GM10266 (cell line): ENCODE measurements around the gene CALU.
A peak's percentile ranks its signal among the peaks of the same experiment; 100 is the strongest.

Experiments used
- DNase-seq: peaks from one replicate; pipeline ENCODE4 v3.0.0; 2012; ENCODE audit errors: extremely low spot score
- TF ChIP-seq, protein P1 (sequence below): IDR thresholded peaks from 2 replicates; pipeline ENCODE4 v1.5.1; 2012; ENCODE audit warnings: mild to moderate bottlenecking, low read depth; ENCODE audit not compliant: control insufficient read depth, insufficient read depth; ENCODE audit errors: missing control alignments

The CALU gene

GRCh38 chr7:128792471-128793180 is 53.5 kb downstream of the CALU start:
- no peak for DNase-seq
- TF ChIP-seq, protein P1, sequence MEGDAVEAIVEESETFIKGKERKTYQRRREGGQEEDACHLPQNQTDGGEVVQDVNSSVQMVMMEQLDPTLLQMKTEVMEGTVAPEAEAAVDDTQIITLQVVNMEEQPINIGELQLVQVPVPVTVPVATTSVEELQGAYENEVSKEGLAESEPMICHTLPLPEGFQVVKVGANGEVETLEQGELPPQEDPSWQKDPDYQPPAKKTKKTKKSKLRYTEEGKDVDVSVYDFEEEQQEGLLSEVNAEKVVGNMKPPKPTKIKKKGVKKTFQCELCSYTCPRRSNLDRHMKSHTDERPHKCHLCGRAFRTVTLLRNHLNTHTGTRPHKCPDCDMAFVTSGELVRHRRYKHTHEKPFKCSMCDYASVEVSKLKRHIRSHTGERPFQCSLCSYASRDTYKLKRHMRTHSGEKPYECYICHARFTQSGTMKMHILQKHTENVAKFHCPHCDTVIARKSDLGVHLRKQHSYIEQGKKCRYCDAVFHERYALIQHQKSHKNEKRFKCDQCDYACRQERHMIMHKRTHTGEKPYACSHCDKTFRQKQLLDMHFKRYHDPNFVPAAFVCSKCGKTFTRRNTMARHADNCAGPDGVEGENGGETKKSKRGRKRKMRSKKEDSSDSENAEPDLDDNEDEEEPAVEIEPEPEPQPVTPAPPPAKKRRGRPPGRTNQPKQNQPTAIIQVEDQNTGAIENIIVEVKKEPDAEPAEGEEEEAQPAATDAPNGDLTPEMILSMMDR: no peak

- DNase-seq: no peak
- TF ChIP-seq, protein P1: no peak
Observed at GRCh38 chr7:128793181-128793547, 54.0 kb downstream of the CALU start.

DNA sequence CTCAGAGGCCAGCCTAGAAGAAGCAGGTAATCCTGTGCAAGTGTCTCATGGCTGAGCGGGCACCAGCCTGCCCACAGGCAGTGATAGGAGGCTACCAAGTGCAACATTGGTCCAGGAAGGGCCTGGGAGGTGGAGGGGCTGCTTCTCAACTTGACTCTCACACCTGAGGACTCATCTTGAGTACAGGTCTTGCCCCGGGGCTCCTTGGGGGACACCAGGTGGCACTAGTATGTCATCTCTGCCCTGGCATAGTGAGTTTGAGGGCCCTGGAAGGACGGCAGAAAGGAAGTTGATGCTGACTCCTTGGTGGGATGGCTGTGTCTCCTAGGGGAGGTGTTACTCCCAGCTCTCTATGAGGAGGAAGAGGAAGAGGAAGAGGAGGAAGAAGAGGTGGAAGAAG is 54.9 kb downstream of the CALU start:
- DNase-seq: peak; percentile 56
- TF ChIP-seq, protein P1: peak; percentile 42

GRCh38 chr7:128794436-128794835 is 55.3 kb downstream of the CALU start:
- TF ChIP-seq, protein P1: no peak
- no peak for DNase-seq

GRCh38 chr7:128795129-128795528 is 56.0 kb downstream of the CALU start:
- TF ChIP-seq, protein P1: no peak
- DNase-seq: no peak

- no peak for DNase-seq
- TF ChIP-seq, protein P1: no peak
Observed at GRCh38 chr7:128796327-128796726, 57.2 kb downstream of the CALU start.

- DNase-seq: no peak
- TF ChIP-seq, protein P1: no peak
Observed at GRCh38 chr7:128799451-128799850, 60.3 kb downstream of the CALU start.
